ENCODE measurements around the gene DPEP3.

DPEP3 gene

DNA sequence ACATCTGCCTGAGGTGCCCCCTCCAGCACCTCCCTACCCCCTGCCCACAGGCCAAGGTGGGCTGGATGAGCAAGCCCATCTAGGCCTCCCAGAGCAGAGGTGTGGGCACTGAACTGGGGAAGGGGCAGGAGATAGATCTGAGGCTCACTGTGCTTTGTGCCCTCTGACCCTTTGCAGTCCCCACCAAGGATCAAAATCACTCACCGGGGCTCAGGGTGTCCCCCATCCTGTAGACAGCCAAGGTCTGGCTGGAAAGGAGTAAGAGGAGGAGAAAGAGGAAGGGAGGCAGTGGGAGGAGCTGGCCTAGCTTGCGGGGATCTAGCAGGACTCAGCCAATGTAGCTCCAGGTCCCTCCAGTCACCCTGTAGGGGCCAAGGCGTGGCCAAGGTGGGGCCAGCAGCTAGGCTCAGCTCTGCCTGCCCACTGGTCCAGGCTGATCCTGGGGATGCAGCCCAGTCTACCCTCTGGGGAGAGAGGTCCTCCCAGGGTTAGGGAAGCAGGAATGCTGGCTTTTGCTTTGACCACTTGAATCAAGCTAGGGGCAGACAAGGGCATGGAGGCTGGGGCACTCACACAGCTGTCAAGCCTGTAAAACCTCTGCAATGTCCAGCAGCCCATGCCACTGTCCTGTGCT is 13.6 kb downstream of the DPEP3 start:
- no peak for DNase-seq (ENCODE audit: low read depth)

- DNase-seq (ENCODE audit: low read depth) = no peak
Observed at GRCh38 chr16:67965668-67966548, 14.4 kb downstream of the DPEP3 start.

- DNase-seq (ENCODE audit: low read depth) = no peak
Observed at GRCh38 chr16:67964477-67965131, 15.7 kb downstream of the DPEP3 start.

- no peak for DNase-seq (ENCODE audit: low read depth)
Observed at GRCh38 chr16:67963662-67964321, 16.5 kb downstream of the DPEP3 start.

DNA sequence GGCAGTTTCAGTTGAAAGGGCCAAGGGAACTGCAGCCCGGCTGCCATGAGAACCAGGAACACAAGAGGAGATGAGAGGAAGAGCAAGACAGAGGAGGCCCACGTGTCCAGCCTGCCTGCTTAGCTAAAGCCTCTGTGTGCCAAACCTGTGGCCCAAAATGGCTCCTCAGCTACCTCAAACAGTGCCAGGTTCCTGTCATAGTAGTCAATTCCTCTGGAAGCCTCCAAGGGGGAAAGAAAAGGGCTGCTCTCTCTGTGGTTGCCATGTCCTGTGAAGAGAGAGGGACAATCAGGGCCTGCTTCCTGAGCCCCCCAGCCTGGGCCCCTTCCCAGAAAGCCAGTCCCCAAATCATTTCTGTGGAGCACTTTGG is 17.0 kb downstream of the DPEP3 start:
- DNase-seq (ENCODE audit: low read depth) = no peak

DNA sequence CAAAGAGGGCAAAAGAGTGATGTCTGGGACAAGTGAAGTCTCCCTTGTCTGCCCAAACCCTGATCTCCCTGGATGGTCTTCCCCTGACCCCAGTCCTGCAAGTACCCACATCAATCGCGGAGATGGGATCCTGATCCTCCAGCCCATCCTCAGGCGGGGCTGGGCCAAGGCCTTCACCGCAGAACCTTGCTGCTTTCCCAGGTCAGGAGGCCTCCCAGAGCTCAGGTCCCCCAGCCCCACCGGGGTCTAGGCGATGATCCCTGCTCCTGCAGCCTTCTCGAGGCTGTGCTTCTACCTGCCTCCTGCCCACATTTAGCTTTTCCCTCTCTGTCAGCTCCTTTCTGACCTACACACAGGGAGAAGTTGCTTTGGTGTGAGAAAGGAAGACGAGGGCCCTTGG is 18.2 kb downstream of the DPEP3 start:
- no peak for DNase-seq (ENCODE audit: low read depth)

- no peak for DNase-seq (ENCODE audit: low read depth)
Observed at GRCh38 chr16:67961551-67961957, 18.7 kb downstream of the DPEP3 start.

DNA sequence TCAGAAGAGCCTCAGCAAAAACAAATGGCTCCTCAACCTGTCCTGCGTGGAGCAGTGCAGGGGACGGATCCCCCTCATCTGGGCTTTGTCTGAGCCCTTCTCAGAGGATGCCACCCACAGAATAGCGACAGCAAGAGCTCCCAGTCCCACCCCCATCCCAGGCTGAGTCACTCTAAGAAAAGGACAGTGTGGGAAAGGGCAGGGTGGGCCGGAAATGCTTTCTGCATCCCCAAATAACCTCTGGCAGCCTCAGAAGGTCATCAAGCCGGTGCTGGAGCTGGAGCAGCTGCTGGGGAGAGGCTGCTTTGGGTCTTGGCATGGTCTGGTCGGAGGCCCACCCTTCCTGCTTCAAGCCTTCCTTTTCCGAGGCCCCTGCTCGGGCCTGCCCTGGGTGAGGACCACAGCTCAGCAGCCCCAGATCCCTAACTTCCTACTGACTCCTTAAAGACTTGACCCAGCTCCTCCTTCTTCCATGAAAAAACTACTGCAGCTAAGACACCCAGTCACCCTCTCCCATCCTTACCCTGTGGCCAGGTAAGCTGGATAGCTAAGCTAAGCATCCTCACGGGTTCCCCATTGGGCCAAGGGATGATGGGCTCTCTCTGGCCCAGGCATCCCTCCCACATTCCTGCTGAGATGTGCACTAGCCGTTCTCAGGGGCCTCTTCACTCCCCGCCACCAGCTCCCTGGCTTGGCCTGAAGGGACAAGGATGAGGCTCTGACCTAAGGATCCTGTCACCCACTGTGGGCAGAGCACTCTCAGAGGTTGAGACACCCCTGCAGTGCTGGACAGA is 20.6 kb downstream of the DPEP3 start:
- DNase-seq (ENCODE audit: low read depth) = no peak

DNA sequence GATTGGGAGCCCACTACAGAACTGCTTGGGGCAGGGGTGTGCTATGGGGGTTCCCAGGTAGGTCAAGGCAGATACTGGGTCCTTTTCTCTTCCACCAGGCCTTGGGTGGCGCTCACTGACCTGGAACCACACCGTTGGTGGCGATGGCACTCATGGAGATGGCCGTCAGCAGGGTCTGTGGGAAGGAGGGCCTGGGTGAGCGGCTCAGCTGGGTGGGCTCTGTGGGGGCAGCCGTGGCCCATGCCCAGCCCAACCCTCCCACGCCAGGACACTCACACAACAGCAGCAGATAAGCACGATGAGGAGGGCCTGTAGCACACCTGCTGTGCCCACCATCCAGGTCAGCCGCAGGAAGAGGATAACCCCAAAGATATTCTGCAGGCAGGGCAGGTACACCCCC is 22.7 kb downstream of the DPEP3 start:
- DNase-seq (ENCODE audit: low read depth) = no peak

DNA sequence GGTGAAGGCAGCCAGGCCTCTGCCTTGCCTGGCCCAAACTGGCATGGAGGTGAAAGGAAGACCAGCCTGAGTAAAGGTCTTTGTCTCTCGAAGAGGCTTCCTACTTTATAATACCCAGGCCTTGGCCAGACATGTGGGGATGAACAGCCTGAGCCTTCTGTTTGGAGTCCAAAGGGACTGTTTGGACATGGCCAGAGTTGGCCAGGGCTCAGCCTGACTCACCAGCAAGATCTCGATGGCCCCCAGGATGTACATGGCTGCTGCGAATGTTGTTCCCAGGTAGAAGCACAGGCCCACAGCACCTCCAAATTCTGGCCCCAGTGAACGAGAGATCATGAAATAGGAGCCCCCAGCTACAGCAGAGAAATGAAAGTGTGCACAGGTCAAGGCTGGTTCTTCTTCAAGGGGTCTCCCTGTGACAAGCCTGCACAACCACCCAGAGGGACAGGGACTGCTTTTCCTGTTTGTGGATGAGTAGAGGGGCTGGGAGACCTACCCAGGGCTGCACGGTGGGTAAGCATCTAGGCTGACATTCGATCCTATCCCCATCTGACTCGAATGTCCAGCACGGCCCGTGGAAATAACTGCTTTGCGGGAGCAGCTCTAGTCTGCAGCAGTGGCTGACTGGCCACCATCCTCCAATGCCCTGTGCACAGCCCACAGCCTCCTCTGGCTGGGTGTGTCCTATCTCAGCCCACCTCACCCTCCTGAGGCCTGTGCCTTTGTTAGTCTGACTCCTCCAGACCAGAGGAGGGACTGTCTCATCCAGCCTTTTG is 25.7 kb downstream of the DPEP3 start:
- DNase-seq (ENCODE audit: low read depth) = no peak

DNA sequence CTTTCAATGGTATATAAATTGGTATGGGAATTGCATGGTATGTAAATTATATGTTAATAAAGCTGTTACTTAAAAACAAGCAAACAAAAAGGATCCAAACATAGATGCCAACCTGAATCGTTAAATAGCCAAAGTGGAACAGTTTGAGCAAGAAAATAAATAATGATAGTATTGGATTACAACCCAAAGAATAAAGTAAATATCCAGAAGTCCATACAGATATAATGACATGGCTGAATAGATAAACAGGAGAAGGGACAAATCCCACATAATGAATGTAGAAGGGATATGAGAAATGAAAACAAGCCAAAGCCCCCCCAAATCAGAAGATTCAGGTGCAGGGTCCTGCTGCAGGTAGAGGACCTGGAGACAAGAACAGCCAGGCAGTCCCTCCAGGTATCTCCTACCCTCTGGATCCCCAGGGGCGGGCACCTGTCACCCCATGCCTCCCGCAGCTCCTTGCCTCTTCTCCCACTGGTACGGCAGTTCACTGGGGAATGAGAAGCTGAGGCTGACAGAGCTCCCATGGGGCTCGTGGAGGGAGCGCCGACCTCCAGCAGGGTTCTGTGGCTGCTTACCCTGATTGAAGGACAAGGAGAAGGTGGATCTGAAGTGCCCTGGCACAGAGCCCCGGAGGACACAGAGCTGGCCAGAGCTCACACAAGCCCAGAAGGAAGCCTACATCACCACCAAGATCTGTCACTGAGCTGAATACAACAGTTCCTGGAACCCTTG is 26.5 kb downstream of the DPEP3 start:
- no peak for DNase-seq (ENCODE audit: low read depth)

GRCh38 chr16:67951485-67951884 is 28.8 kb downstream of the DPEP3 start:
- no peak for DNase-seq (ENCODE audit: low read depth)

GRCh38 chr16:67950335-67950843 is 29.9 kb downstream of the DPEP3 start:
- no peak for DNase-seq (ENCODE audit: low read depth)

DNA sequence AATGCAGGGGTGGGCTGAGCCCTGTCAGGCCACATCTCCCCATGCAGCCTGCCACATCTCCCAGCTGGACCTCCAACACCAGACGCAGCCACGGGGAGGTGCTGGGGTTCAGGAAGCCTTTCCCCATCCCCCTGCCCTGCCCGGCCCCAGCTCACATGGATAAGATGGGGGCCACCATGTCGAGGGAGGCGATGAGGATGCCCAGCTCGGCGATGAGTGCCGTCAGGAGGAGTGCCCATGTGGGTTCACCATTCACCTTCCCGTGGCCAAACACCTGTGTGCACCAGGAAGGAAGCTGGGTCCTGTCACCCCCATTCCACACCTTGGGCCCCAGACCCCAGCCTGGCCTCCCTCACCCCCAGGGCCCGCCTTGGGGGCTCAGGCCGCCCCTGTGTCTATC is 30.7 kb downstream of the DPEP3 start:
- no peak for DNase-seq (ENCODE audit: low read depth)

GRCh38 chr16:67948015-67948414 is 32.3 kb downstream of the DPEP3 start:
- DNase-seq (ENCODE audit: low read depth) = no peak

GRCh38 chr16:67946966-67947558 is 33.2 kb downstream of the DPEP3 start:
- no peak for DNase-seq (ENCODE audit: low read depth)

- no peak for DNase-seq (ENCODE audit: low read depth)
Observed at GRCh38 chr16:67946128-67946569, 34.1 kb downstream of the DPEP3 start.

DNA sequence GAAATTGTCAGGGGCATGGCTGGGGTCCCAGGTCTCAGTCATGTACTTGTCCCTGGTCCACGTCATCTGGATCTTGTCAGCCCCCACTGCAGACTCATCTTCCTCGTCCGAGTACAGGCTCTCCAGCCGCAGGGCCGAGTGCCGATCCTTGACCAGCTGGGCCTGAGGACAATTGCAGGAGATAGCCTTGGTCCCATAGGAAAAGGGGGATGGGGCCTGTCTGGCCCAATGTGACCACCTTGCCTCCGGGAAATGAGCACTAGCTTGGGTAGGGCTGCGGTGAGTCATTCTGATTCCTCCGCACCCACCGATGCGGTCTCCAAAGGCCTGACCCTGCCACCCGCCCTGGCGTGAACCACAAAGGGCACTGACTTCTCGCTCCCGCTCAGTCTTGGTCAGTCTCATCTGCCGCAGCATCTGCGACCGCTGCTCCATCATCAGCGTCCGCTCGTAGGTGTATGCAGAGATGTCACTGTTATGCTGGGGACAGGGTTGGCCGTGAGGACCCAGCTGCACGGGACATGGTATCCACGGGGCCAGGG is 34.8 kb downstream of the DPEP3 start:
- DNase-seq (ENCODE audit: low read depth) = no peak

DNA sequence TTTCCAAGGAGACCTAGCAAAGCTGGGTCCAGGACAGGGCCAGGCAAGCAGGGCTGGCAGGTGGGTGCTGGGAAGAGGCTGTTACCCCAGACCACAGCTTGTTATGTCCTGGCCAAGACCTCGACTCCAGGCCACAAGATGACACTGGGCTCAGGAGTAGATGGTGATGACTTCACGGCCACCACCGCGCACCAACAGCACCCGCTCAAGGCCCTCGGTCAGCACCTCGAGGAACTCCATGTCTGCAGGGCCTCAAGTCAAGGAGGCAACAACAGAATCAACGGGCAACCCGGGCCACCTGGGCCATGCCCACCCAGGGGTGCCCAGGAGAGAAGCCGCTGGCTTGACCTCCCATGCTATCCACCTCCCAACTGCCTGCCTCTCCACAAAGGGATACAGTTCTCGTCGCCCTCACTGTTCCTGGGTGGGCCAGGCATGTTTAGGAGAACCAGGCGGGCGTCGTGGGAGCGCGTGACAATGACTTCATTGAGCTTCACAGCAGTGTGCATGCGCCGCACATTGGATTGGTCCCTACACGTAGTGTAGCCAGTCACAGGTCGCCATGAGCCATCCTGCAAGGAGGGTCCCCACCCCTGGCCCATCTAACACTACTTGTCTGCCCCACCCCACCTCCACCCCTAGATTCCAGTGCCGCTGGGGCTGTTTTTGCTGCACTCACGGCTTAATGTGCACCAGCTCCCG is 35.5 kb downstream of the DPEP3 start:
- DNase-seq (ENCODE audit: low read depth) = no peak
